ENCODE data around the gene ADAMTSL4. TPM values are rescaled to one million over a fixed set of nuclear protein-coding genes. Genes with fewer than 3 reads are reported as not detected.

The ADAMTSL4 gene
- total and polyA plus RNA-seq, 2 donors: 0.80 to 17.9 TPM

- DNase-seq (ENCODE audit: low read depth in 6 of 9, low spot score in 9 of 9): no peak
- H3K4me3 ChIP-seq (ENCODE audit: low read length in 2 of 2): no peak overlapping the region
- H3K27me3 ChIP-seq (ENCODE audit: control insufficient read depth in 2 of 2, insufficient read depth in 1 of 2, low read length in 1 of 2): no peaks in the 10 kb centered on the region
- no peaks in the 10 kb centered on the region for H3K9me3 ChIP-seq (ENCODE audit: control insufficient read depth in 2 of 2, insufficient read depth in 1 of 2, low read length in 1 of 2)
- no peak overlapping the region for H3K27ac ChIP-seq (ENCODE audit: low read depth in 1 of 2, low read length in 1 of 2)
- H3K36me3 ChIP-seq (ENCODE audit: control insufficient read depth in 2 of 2, insufficient read depth in 2 of 2, low read length in 1 of 2): no peaks in the 10 kb centered on the region
- H3K4me1 ChIP-seq (ENCODE audit: control insufficient read depth in 2 of 2, insufficient read depth in 2 of 2, low read length in 2 of 2): no peaks in the 10 kb centered on the region
- WGBS: 98% methylated on average over 14 of the region's 14 CpGs
Observed at GRCh38 chr1:150530491-150531159, 18.6 kb upstream of the ADAMTSL4 start.

DNA sequence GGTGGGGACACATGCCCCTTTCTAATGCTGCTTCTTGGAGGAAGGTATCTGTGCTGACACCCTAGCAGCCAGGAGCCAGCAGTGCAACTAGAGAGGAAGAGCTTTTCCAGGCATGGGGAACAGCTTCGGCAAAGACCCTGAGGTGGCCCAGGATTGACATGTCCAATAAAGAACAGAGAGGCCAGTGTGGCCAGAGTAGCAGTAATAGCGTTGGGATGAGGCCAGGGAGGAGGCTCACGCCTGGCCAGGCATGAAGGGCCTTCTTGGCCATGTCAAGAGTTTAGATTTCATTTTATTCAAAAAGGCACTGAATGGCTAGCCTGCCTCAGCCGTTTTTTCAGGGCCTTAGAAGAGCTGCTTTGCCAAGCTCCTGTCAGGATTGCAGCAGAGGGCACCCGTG, 16.3 kb upstream of the ADAMTSL4 start:
- Histone ChIP-seq H3K4me1 (ENCODE audit: control insufficient read depth in 2 of 2, insufficient read depth in 2 of 2, low read length in 2 of 2) (no peaks in the 10 kb centered on the region), H3K27ac (ENCODE audit: low read depth in 1 of 2, low read length in 1 of 2) (no peak overlapping the region), H3K27me3 (ENCODE audit: control insufficient read depth in 2 of 2, insufficient read depth in 1 of 2, low read length in 1 of 2) (no peaks in the 10 kb centered on the region), H3K4me3 (ENCODE audit: low read length in 2 of 2) (no peak overlapping the region), H3K9me3 (ENCODE audit: control insufficient read depth in 2 of 2, insufficient read depth in 1 of 2, low read length in 1 of 2) (no peaks in the 10 kb centered on the region), H3K36me3 (ENCODE audit: control insufficient read depth in 2 of 2, insufficient read depth in 2 of 2, low read length in 1 of 2) (no peaks in the 10 kb centered on the region)
- no peak for DNase-seq (ENCODE audit: low read depth in 6 of 9, low spot score in 9 of 9)
- 81% methylated on average over 5 of the region's 5 CpGs for WGBS

- Histone ChIP-seq H3K27me3 (ENCODE audit: control insufficient read depth in 2 of 2, insufficient read depth in 1 of 2, low read length in 1 of 2) (no peaks in the 10 kb centered on the region), H3K36me3 (ENCODE audit: control insufficient read depth in 2 of 2, insufficient read depth in 2 of 2, low read length in 1 of 2) (no peaks in the 10 kb centered on the region), H3K27ac (ENCODE audit: low read depth in 1 of 2, low read length in 1 of 2) (no peak overlapping the region), H3K4me3 (ENCODE audit: low read length in 2 of 2) (no peak overlapping the region), H3K9me3 (ENCODE audit: control insufficient read depth in 2 of 2, insufficient read depth in 1 of 2, low read length in 1 of 2) (no peaks in the 10 kb centered on the region), H3K4me1 (ENCODE audit: control insufficient read depth in 2 of 2, insufficient read depth in 2 of 2, low read length in 2 of 2) (no peaks in the 10 kb centered on the region)
- DNase-seq (ENCODE audit: low read depth in 6 of 9, low spot score in 9 of 9): no peak
- 97% methylated on average over 6 of the region's 6 CpGs for WGBS
Observed at GRCh38 chr1:150534002-150534401, 15.2 kb upstream of the ADAMTSL4 start.

DNA sequence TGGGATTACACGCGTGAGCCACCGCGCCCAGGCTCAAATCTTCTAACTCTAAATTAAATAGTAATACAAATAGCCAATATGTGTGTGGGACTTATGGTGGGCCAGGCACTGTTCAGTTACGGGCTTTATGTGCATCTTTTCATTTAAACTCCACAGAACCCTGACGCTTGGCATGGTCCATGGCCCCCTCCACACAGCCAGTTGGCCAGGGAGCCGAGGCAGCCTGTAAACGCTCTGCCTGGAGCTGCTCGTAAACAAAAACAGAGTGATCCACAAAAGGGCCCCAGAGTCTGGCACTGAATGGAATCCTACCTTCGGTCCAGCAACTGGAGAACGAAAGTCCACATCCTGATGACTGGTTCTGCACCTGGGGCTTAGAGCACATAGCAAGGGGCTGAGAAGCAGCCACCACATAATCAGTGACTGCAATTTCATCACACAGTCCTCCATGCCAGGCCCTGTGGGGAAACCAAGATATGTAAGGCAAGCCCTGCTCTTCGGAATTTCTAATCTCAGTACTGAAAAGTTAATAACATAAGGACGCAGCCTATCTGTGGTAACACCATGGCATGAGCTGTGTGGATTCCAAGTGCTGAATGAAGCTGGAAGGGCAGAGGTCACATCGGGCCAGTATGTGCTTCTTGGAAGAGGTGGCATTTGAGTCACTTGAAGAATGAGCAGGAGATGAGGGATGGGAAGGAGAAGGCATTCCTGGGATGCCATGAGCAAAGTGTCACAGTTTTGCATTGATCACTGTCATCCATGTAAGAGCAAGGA, 13.5 kb upstream of the ADAMTSL4 start:
- Histone ChIP-seq H3K9me3 (ENCODE audit: control insufficient read depth in 2 of 2, insufficient read depth in 1 of 2, low read length in 1 of 2) (no peaks in the 10 kb centered on the region), H3K27ac (ENCODE audit: low read depth in 1 of 2, low read length in 1 of 2) (no peak overlapping the region), H3K27me3 (ENCODE audit: control insufficient read depth in 2 of 2, insufficient read depth in 1 of 2, low read length in 1 of 2) (no peaks in the 10 kb centered on the region), H3K4me3 (ENCODE audit: low read length in 2 of 2) (no peak overlapping the region), H3K36me3 (ENCODE audit: control insufficient read depth in 2 of 2, insufficient read depth in 2 of 2, low read length in 1 of 2) (no peaks in the 10 kb centered on the region), H3K4me1 (ENCODE audit: control insufficient read depth in 2 of 2, insufficient read depth in 2 of 2, low read length in 2 of 2) (no peaks in the 10 kb centered on the region)
- DNase-seq (ENCODE audit: low read depth in 6 of 9, low spot score in 9 of 9): no peak
- WGBS: 97% methylated on average over 14 of the region's 14 CpGs

DNA sequence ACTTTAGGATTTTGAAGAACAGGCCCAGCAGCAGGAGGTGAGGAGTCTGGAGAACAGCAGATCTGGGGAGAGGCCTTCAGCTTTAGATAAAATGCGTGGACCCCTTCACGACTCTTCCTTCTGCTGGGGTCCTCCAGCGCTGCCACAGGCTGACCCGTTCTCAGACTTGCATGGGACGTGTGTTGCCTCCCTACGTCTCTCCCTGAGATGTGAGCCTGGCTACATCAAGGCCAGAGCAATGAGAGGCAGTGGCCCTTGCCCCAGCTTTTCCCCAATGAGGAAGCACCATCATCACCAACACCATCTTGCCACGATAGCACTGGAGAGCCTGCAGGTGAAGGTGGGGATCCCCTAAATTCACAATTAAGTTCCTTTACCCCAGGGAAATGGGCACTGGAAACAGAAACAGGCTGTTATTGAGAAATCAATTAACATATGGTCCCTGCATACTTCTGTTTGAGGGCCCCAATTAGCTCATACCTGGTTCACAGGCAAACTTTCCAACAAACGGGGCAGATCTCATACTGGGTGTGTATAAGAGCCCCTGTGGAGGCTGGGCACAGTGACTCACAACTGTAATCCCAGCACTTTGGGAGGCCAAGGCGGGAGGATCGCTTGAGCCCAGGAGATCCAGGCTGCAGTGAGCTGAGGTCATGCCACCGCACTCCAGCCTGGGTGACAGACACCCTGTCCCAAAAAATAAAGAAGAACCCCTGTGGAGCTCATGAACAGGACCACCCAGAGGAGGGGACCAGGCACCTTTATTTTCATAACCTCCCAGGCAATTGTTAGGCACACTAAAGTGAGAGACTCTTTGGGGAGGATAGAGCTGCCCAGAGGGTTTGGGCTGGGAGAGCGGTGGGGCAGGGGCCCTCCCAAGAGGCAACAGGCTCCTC, 12.1 kb upstream of the ADAMTSL4 start:
- Histone ChIP-seq H3K4me1 (ENCODE audit: control insufficient read depth in 2 of 2, insufficient read depth in 2 of 2, low read length in 2 of 2) (no peaks in the 10 kb centered on the region), H3K27me3 (ENCODE audit: control insufficient read depth in 2 of 2, insufficient read depth in 1 of 2, low read length in 1 of 2) (no peaks in the 10 kb centered on the region), H3K9me3 (ENCODE audit: control insufficient read depth in 2 of 2, insufficient read depth in 1 of 2, low read length in 1 of 2) (no peaks in the 10 kb centered on the region), H3K27ac (ENCODE audit: low read depth in 1 of 2, low read length in 1 of 2) (no peak overlapping the region), H3K4me3 (ENCODE audit: low read length in 2 of 2) (no peak overlapping the region), H3K36me3 (ENCODE audit: control insufficient read depth in 2 of 2, insufficient read depth in 2 of 2, low read length in 1 of 2) (no peaks in the 10 kb centered on the region)
- no peak for DNase-seq (ENCODE audit: low read depth in 6 of 9, low spot score in 9 of 9)
- 96% methylated on average over 12 of the region's 12 CpGs for WGBS

DNA sequence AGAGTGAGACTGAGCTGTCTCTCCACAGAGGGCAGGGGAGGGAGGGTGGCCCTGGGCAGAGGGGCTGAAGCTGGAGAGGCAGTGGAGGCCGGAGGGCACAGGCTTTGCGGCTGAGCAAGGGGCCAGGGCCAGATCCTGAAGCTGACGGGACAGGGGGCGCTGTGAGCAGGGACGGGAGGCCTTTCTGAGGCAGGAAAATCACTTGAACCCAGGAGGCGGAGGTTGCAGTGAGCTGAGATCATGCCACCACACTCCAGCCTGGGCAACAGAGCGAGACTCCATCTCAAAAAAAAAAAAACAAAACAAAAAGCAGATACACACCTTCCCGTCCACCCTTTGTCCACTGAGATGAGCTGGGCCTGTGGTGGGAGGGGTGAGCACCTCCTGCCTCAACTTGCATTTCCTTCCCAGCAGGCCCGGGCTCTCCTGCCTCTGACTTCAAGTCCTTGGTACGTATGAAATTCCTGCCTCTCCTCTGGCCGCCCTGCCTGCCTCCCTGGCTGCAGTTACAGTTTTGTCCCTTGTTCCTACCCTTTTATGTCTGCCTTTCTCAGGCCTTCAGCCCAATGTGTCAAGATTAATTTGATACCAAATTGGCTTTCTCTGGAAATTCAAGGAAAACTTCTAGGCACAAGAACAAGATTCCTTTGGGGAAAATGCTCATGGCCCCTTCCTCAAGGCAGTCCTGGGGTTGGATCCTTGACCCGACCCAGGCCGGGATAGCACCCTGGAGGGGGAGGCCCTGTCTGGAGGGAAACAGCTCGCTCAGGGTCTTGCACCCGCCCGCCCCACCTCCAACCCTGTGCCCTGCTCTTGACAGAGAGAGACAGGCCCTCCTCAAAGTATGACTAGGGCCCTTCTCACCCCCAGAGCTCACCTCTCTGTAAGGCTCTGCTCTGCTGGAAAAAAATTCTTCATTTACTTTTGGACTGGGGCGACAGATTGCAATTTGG, 11.2 kb upstream of the ADAMTSL4 start:
- H3K4me1 ChIP-seq (ENCODE audit: control insufficient read depth in 2 of 2, insufficient read depth in 2 of 2, low read length in 2 of 2): no peaks in the 10 kb centered on the region
- WGBS: 90% methylated on average over 17 of the region's 17 CpGs

DNA sequence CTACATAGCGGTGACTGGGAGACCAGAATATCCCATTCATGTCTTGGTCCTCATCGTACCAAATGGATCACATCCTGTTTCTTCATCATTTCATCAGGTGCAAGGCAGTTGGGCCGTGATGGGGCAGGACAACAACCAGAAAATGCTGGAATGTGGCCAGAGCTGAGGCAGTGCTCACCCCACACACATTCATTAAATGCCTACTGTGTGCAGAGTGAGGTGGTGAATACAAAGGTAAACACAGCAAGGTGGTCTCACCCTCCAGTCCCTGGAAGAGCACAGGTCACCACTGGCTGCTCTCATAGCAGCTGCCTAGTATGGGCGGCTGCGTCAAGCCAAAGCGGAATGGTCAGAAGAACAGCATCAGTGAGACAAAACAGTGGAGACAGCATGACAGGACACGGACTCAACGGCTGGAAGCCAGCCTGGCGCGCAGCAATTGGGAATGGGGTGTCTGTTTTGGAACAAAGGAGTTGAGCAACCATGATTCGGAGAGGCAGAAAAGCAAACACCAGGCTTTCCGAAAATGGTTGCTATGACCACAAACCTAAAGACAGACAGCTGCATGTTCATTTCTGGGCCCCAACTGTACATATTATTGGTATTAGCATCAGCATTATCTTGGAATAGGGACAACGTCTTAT, 5.6 kb upstream of the ADAMTSL4 start:
- Histone ChIP-seq H3K27me3 (ENCODE audit: control insufficient read depth in 2 of 2, insufficient read depth in 1 of 2, low read length in 1 of 2) (peaks cover 4 to 35% of the 10 kb centered on the region in 2 donors), H3K27ac (ENCODE audit: low read depth in 1 of 2, low read length in 1 of 2) (no peak overlapping the region), H3K9me3 (ENCODE audit: control insufficient read depth in 2 of 2, insufficient read depth in 1 of 2, low read length in 1 of 2) (no peaks in the 10 kb centered on the region), H3K4me1 (ENCODE audit: control insufficient read depth in 2 of 2, insufficient read depth in 2 of 2, low read length in 2 of 2) (peaks cover 2 to 4% of the 10 kb centered on the region in 2 donors), H3K36me3 (ENCODE audit: control insufficient read depth in 2 of 2, insufficient read depth in 2 of 2, low read length in 1 of 2) (no peaks in the 10 kb centered on the region), H3K4me3 (ENCODE audit: low read length in 2 of 2) (no peak overlapping the region)
- 96% methylated on average over 13 of the region's 13 CpGs for WGBS
- no peak for DNase-seq (ENCODE audit: low read depth in 6 of 9, low spot score in 9 of 9)

More for the DNA sequence above, 11.2 kb upstream of the ADAMTSL4 start:
- Histone ChIP-seq H3K4me3 (ENCODE audit: low read length in 2 of 2) (no peak overlapping the region), H3K27me3 (ENCODE audit: control insufficient read depth in 2 of 2, insufficient read depth in 1 of 2, low read length in 1 of 2) (no peaks in the 10 kb centered on the region), H3K9me3 (ENCODE audit: control insufficient read depth in 2 of 2, insufficient read depth in 1 of 2, low read length in 1 of 2) (no peaks in the 10 kb centered on the region), H3K27ac (ENCODE audit: low read depth in 1 of 2, low read length in 1 of 2) (no peak overlapping the region), H3K36me3 (ENCODE audit: control insufficient read depth in 2 of 2, insufficient read depth in 2 of 2, low read length in 1 of 2) (no peaks in the 10 kb centered on the region)
- DNase-seq (ENCODE audit: low read depth in 6 of 9, low spot score in 9 of 9): no peak

DNA sequence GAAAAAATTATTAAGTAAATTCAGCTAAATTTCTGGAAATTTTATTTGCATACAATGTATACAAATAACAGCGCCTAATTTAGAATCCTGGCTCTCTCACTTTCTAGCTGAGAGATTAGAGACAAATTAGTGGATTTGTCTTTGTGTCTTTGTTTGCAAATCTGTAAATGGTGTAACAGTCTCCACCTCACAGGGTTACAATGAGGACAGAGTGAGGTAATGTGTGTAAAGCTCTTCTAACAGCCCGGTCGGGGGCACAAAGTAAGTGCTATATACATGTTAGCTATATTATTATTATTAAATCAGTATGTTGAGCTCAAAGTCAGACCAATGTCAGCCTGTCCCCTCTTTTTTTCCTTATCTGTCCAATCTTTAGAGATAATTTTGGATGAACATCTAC, 5.0 kb upstream of the ADAMTSL4 start:
- Histone ChIP-seq H3K9me3 (ENCODE audit: control insufficient read depth in 2 of 2, insufficient read depth in 1 of 2, low read length in 1 of 2) (no peaks in the 10 kb centered on the region), H3K36me3 (ENCODE audit: control insufficient read depth in 2 of 2, insufficient read depth in 2 of 2, low read length in 1 of 2) (no peaks in the 10 kb centered on the region), H3K4me3 (ENCODE audit: low read length in 2 of 2) (no peak overlapping the region), H3K27me3 (ENCODE audit: control insufficient read depth in 2 of 2, insufficient read depth in 1 of 2, low read length in 1 of 2) (peaks cover 8 to 40% of the 10 kb centered on the region in 2 donors), H3K4me1 (ENCODE audit: control insufficient read depth in 2 of 2, insufficient read depth in 2 of 2, low read length in 2 of 2) (peaks cover 5 to 7% of the 10 kb centered on the region in 2 donors), H3K27ac (ENCODE audit: low read depth in 1 of 2, low read length in 1 of 2) (no peak overlapping the region)
- 95% methylated on average over 3 of the region's 3 CpGs for WGBS
- no peak for DNase-seq (ENCODE audit: low read depth in 6 of 9, low spot score in 9 of 9)

All from thymus (tissue), 11 donors.